HCT116 (cell line): ENCODE results near the gene TCF12. TPM values are rescaled to one million over a fixed set of nuclear protein-coding genes. Genes with fewer than 3 reads are reported as not detected.

Experiments
- ATAC-seq: fragments of 200-7000 bp; cut with Tn5 transposase; 2 replicates; pipeline ENCODE4 v1.9.1; 2020; ENCODE audit warnings: mild to moderate bottlenecking, moderate library complexity
- BruUV-seq: library from RNA; stranded (reverse); fragments of 400-500 nt; replicated peaks from 2 replicates; lab custom pipeline; 2021; lab: Mats Ljungman, UMichigan
- CTCF ChIA-PET: fragments of 300-600 bp; sonication (Branson Sonifier 250); formaldehyde crosslinking; loops from one replicate; lab custom pipeline; 2021; ENCODE audit warnings: antibody characterized with exemption; lab: Charles Lee
- POLR2A ChIA-PET: fragments of 300-600, 350-600 bp; sonication (Branson Sonifier 250); formaldehyde crosslinking; loops from one replicate; lab custom pipeline; 2021; ENCODE audit warnings: antibody characterized with exemption; lab: Charles Lee
- RAD21 ChIA-PET, 2 experiments: fragments of 300-600 bp; sonication (Branson Sonifier 250); formaldehyde crosslinking; loops; one replicate each; lab custom pipeline; 2023; ENCODE audit warnings: low total read pairs in 2 of 2; ENCODE audit not compliant: uncharacterized antibody in 2 of 2, unreplicated experiment in 2 of 2, low non-redundant PET in 1 of 2; lab: Charles Lee
- DNase-seq: peaks from one replicate; pipeline ENCODE4 v3.0.0-alpha.2; 2010; ENCODE audit warnings: low read depth, low spot score
- H2AFZ ChIP-seq: fragments of 200-600 bp; shearing (Covaris generic), sonication (generic); 2 replicates; pipeline ENCODE4 v1.6.1; 2017; ENCODE audit warnings: low read depth, mixed run types, mixed read lengths, antibody characterized with exemption, low read length; ENCODE audit not compliant: poor library complexity, severe bottlenecking
- H3K27ac ChIP-seq: 2 replicates; pipeline ENCODE4 v1.5.1; 2012; ENCODE audit warnings: low read depth, low read length
- H3K27me3 ChIP-seq: fragments of 200-600 bp; sonication (generic); 2 replicates; pipeline ENCODE4 v1.6.1; 2016; ENCODE audit warnings: mixed run types, low read length, mixed read lengths; ENCODE audit not compliant: insufficient read depth
- H3K36me3 ChIP-seq, 2 experiments: fragments of 200-500 bp in 1 of 2; fragments of 200-600 bp in 1 of 2; sonication (Bioruptor generic) in 1 of 2; sonication (generic) in 1 of 2; 2 replicates each; pipeline versions ENCODE4 v1.5.1 to v1.6.1; 2014 to 2016; ENCODE audit warnings: low read length in 2 of 2, inconsistent platforms in 1 of 2, mixed read lengths in 1 of 2, mixed run types in 1 of 2; ENCODE audit not compliant: insufficient read depth in 2 of 2, control insufficient read depth in 1 of 2
- H3K4me1 ChIP-seq, 2 experiments: fragments of 200-600 bp in 1 of 2; sonication (generic) in 1 of 2; 2 replicates each; pipeline versions ENCODE4 v1.5.1 to v1.6.1; 2012 to 2017; ENCODE audit warnings: low read length in 2 of 2, inconsistent platforms in 1 of 2, mild to moderate bottlenecking in 1 of 2, mixed read lengths in 1 of 2, mixed run types in 1 of 2, moderate library complexity in 1 of 2; ENCODE audit not compliant: insufficient read depth in 2 of 2, control insufficient read depth in 1 of 2
- H3K4me2 ChIP-seq: fragments of 200-600 bp; sonication (generic); 2 replicates; pipeline ENCODE4 v1.6.1; 2017; ENCODE audit warnings: mixed run types, low read length, mixed read lengths
- H3K4me3 ChIP-seq, 2 experiments: fragments of 200-600 bp in 1 of 2; sonication (generic) in 1 of 2; replicated peaks in 1 of 2; 2 replicates each; pipeline ENCODE4 v1.5.1; 2011 to 2016; ENCODE audit warnings: low read length in 2 of 2, control low read depth in 1 of 2, low read depth in 1 of 2, mild to moderate bottlenecking in 1 of 2, mixed read lengths in 1 of 2, mixed run types in 1 of 2
- H3K79me2 ChIP-seq: fragments of 200-600 bp; sonication (generic); 2 replicates; pipeline ENCODE4 v1.6.1; 2017; ENCODE audit warnings: mild to moderate bottlenecking, mixed run types, low read length, moderate library complexity, mixed read lengths; ENCODE audit not compliant: insufficient read depth
- H3K9ac ChIP-seq: fragments of 200-600 bp; sonication (generic); 2 replicates; pipeline ENCODE4 v1.6.1; 2016; ENCODE audit warnings: low read length, mixed read lengths
- H3K9me2 ChIP-seq: fragments of 200-600 bp; sonication (generic), shearing (Covaris generic); 2 replicates; pipeline ENCODE4 v1.6.1; 2017; ENCODE audit warnings: mixed run types, mild to moderate bottlenecking, moderate library complexity; ENCODE audit not compliant: insufficient read depth
- H3K9me3 ChIP-seq, 2 experiments: fragments of 200-500 bp in 1 of 2; fragments of 200-600 bp in 1 of 2; sonication (Bioruptor generic) in 1 of 2; sonication (generic) in 1 of 2; 2 replicates each; pipeline ENCODE4 v1.6.1; 2014 to 2017; ENCODE audit warnings: low read length in 2 of 2, mixed read lengths in 2 of 2, inconsistent platforms in 1 of 2, low read depth in 1 of 2, mild to moderate bottlenecking in 1 of 2, mixed run types in 1 of 2, moderate library complexity in 1 of 2; ENCODE audit not compliant: control insufficient read depth in 1 of 2, insufficient read depth in 1 of 2
- H4K20me1 ChIP-seq: fragments of 200-600 bp; sonication (generic), shearing (Covaris generic); 2 replicates; pipeline ENCODE4 v1.6.1; 2017; ENCODE audit warnings: mixed run types, mild to moderate bottlenecking, moderate library complexity; ENCODE audit not compliant: insufficient read depth
- CBX3 ChIP-seq: IDR thresholded peaks from 2 replicates; pipeline ENCODE4 v1.6.1; 2012; ENCODE audit warnings: low read depth
- CEBPB ChIP-seq: IDR thresholded peaks from 2 replicates; pipeline ENCODE4 v1.6.1; 2012; ENCODE audit warnings: low read depth
- EGR1 ChIP-seq: IDR thresholded peaks from 2 replicates; pipeline ENCODE4 v1.6.1; 2012; ENCODE audit warnings: low read depth
- JUND ChIP-seq: IDR thresholded peaks from 2 replicates; pipeline ENCODE4 v1.6.1; 2012
- MAX ChIP-seq: IDR thresholded peaks from 2 replicates; pipeline ENCODE4 v1.6.1; 2012
- POLR2AphosphoS5 ChIP-seq: IDR thresholded peaks from 2 replicates; pipeline ENCODE4 v1.6.1; 2011; ENCODE audit warnings: mild to moderate bottlenecking, low read depth, low read length, moderate library complexity
- RAD21 ChIP-seq: IDR thresholded peaks from 2 replicates; pipeline ENCODE4 v1.6.1; 2012; ENCODE audit warnings: low read depth, mild to moderate bottlenecking
- REST ChIP-seq: IDR thresholded peaks from 2 replicates; pipeline ENCODE4 v1.6.1; 2012; ENCODE audit warnings: low read depth
- SIN3A ChIP-seq: IDR thresholded peaks from 2 replicates; pipeline ENCODE4 v1.6.1; 2012; ENCODE audit warnings: low read depth
- SP1 ChIP-seq: IDR thresholded peaks from 2 replicates; pipeline ENCODE4 v1.6.1; 2012; ENCODE audit warnings: low read depth
- SRF ChIP-seq: IDR thresholded peaks from 2 replicates; pipeline ENCODE4 v1.6.1; 2012; ENCODE audit warnings: low read depth
- TCF7L2 ChIP-seq: IDR thresholded peaks from 2 replicates; pipeline ENCODE4 v1.7.0; 2011; ENCODE audit warnings: borderline replicate concordance, inconsistent platforms; ENCODE audit not compliant: insufficient read depth, insufficient read length; ENCODE audit errors: extremely low read depth
- YY1 ChIP-seq: IDR thresholded peaks from 2 replicates; pipeline ENCODE4 v1.6.1; 2011; ENCODE audit warnings: low read length, low read depth, moderate library complexity, mild to moderate bottlenecking; ENCODE audit not compliant: insufficient replicate concordance; ENCODE audit errors: extremely low read depth
- ZBTB33 ChIP-seq: IDR thresholded peaks from 2 replicates; pipeline ENCODE4 v1.6.1; 2011; ENCODE audit warnings: mild to moderate bottlenecking, low read length, moderate library complexity; ENCODE audit not compliant: insufficient replicate concordance; ENCODE audit errors: extremely low read depth
- ZFX ChIP-seq: fragments of 450-650 bp; IDR thresholded peaks from 2 replicates; pipeline ENCODE4 v1.6.1; 2017
- ZNF274 ChIP-seq: fragments of 200-500 bp; sonication (Bioruptor generic); IDR thresholded peaks from 2 replicates; pipeline ENCODE4 v1.6.1; 2014; ENCODE audit warnings: mild to moderate bottlenecking, low read depth, low read length, inconsistent platforms
- intact Hi-C: fragments of 100-400 bp; cut with micrococcal nuclease; formaldehyde crosslinking; loops from 2 replicates; pipeline ENCODE4 v1.10.0; 2022
- total RNA-seq: library from RNA; stranded (reverse); gene quantifications from one replicate; pipeline ENCODE4 v1.2.1, GENCODE V29; 2021; ENCODE audit not compliant: unreplicated experiment

TCF12 gene
- total RNA-seq, 1 experiment from 2014 or later = 71.6 TPM

- no peaks in the 10 kb centered on the region for H3K79me2 ChIP-seq
- H4K20me1 ChIP-seq = no peaks in the 10 kb centered on the region
- no peak overlapping the region for H2AFZ ChIP-seq
- DNase-seq (no peak), ATAC-seq (no peak)
- H3K9me3 ChIP-seq = no peaks in the 10 kb centered on the region
- TF ChIP-seq SIN3A (no peak), ZNF274 (no peak)
- no peaks in the 10 kb centered on the region for H3K9me2 ChIP-seq
- no peak overlapping the region for H3K9ac ChIP-seq
- no TSS peak for BruUV-seq
- H3K4me3 ChIP-seq = no peak overlapping the region
- intact Hi-C loops = no loop called here
- CTCF ChIA-PET = interaction anchor here (0.7 to 0.9 kb wide), 2 partner anchors 689 to 732 kb away, joined by 3 to 5 read pairs; no protein-coding TSS in a partner anchor
- no peak overlapping the region for H3K4me2 ChIP-seq
- H3K36me3 ChIP-seq = no peaks in the 10 kb centered on the region
- H3K4me1 ChIP-seq = no peaks in the 10 kb centered on the region
- H3K27ac ChIP-seq = no peak overlapping the region
- RAD21 ChIA-PET = no interaction called here
- H3K27me3 ChIP-seq = no peaks in the 10 kb centered on the region
- POLR2A ChIA-PET = no interaction called here
Observed at GRCh38 chr15:57223345-57223744, 304.9 kb downstream of the TCF12 start.

- CTCF ChIA-PET = no interaction called here
Observed at GRCh38 chr15:57223887-57224286, 305.4 kb downstream of the TCF12 start.

More at GRCh38 chr15:57223887-57224286, 305.4 kb downstream of the TCF12 start:
- Histone ChIP-seq H2AFZ (no peak overlapping the region), H3K9me3 (no peaks in the 10 kb centered on the region), H3K36me3 (no peaks in the 10 kb centered on the region), H3K4me1 (no peaks in the 10 kb centered on the region), H3K4me2 (no peak overlapping the region), H4K20me1 (no peaks in the 10 kb centered on the region), H3K27ac (no peak overlapping the region)
- ATAC-seq (no peak), DNase-seq (no peak)
- POLR2A ChIA-PET = no interaction called here
- intact Hi-C loops = no loop called here
- no peak for TF ChIP-seq RAD21
- TF ChIP-seq ZBTB33 = no peak
- TF ChIP-seq EGR1 = no peak
- TF ChIP-seq SIN3A = no peak
- no peak for TF ChIP-seq SP1
- no peak for TF ChIP-seq POLR2AphosphoS5
- TF ChIP-seq REST = no peak
- TF ChIP-seq CBX3 = no peak
- no peak for TF ChIP-seq SRF
- no peak for TF ChIP-seq ZFX
- TF ChIP-seq MAX = no peak
- TF ChIP-seq TCF7L2 = no peak
- TF ChIP-seq ZNF274 = no peak
- no peak for TF ChIP-seq JUND
- TF ChIP-seq YY1 = no peak
- no peak for TF ChIP-seq CEBPB
- TF ChIP-seq, all 23 proteins: peak for 0
- RAD21 ChIA-PET = no interaction called here
- Histone ChIP-seq H3K79me2 (0 out of 2 replicates have a peak, but pooled peaks cover 1% of the 10 kb centered on the region), H3K9ac (no peak overlapping the region), H3K4me3 (no peak overlapping the region), H3K9me2 (no peaks in the 10 kb centered on the region), H3K27me3 (no peaks in the 10 kb centered on the region)
- no TSS peak for BruUV-seq
